Fibroblast of pulmonary artery (primary cell): ENCODE data around the gene A2M.

Experiments
- DNase-seq: peaks from one replicate; pipeline ENCODE4 v3.0.0-alpha.2; 2010; ENCODE audit warnings: low read depth
- H3K4me3 ChIP-seq: replicated peaks from 2 replicates; pipeline ENCODE4 v1.5.1; 2011; ENCODE audit warnings: low read depth, mild to moderate bottlenecking, control low read depth, low read length, moderate library complexity
- CTCF ChIP-seq: IDR thresholded peaks from 2 replicates; pipeline ENCODE4 v1.5.1; 2011; ENCODE audit warnings: mild to moderate bottlenecking, control low read depth, low read length, inconsistent platforms; ENCODE audit errors: missing control alignments

Gene A2M

GRCh38 chr12:9106067-9106466 lies 9.7 kb downstream of the A2M start:
- no peak overlapping the region for H3K4me3 ChIP-seq
- no peak for DNase-seq
- no peak for TF ChIP-seq CTCF

GRCh38 chr12:9104767-9105423 lies 10.8 kb downstream of the A2M start:
- no peak for DNase-seq
- H3K4me3 ChIP-seq = no peak overlapping the region
- no peak for TF ChIP-seq CTCF

GRCh38 chr12:9104087-9104486 lies 11.6 kb downstream of the A2M start:
- no peak for DNase-seq
- no peak overlapping the region for H3K4me3 ChIP-seq
- TF ChIP-seq CTCF = no peak

GRCh38 chr12:9103050-9103849 lies 12.5 kb downstream of the A2M start:
- no peak overlapping the region for H3K4me3 ChIP-seq
- TF ChIP-seq CTCF = no peak
- no peak for DNase-seq

GRCh38 chr12:9101018-9101687 lies 14.6 kb downstream of the A2M start:
- no peak overlapping the region for H3K4me3 ChIP-seq
- no peak for TF ChIP-seq CTCF
- DNase-seq = no peak

- no peak for TF ChIP-seq CTCF
- no peak overlapping the region for H3K4me3 ChIP-seq
Observed at GRCh38 chr12:9099552-9100190, 16.0 kb downstream of the A2M start.

More at GRCh38 chr12:9099552-9100190, 16.0 kb downstream of the A2M start:
- no peak for DNase-seq
